HUDEP-2 (cell line): ENCODE measurements around the gene SLIT3.
"Not testable (repeated sequence)": the region's sequence is repeated elsewhere in the genome, so short reads cannot be mapped to it uniquely, and the experiment has no call there.

Source experiments
- DNase-seq, 76 experiments: peaks; one replicate each; lab custom pipeline; 2025; ENCODE audit not compliant: unreplicated experiment in 76 of 76; lab: John Stamatoyannopoulos, UW

The SLIT3 gene

GRCh38 chr5:169223595-169223953, 77.4 kb downstream of the SLIT3 start:
- DNase-seq = no peak

GRCh38 chr5:169222934-169223594, 77.9 kb downstream of the SLIT3 start:
- no peak for DNase-seq

- DNase-seq = no peak
These were observed 79.4 kb downstream of the SLIT3 start for GRCh38 chr5:169221519-169221918.

- DNase-seq = no peak
These were observed 81.0 kb downstream of the SLIT3 start for GRCh38 chr5:169219961-169220360.

- no peak for DNase-seq
These were observed 81.6 kb downstream of the SLIT3 start for GRCh38 chr5:169219351-169219750.

- no peak for DNase-seq
These were observed 82.1 kb downstream of the SLIT3 start for GRCh38 chr5:169218861-169219260.

- DNase-seq = peak in 1 of 76 experiments; percentile 7
These were observed 82.8 kb downstream of the SLIT3 start for GRCh38 chr5:169218176-169218575.

GRCh38 chr5:169216866-169217265, 84.1 kb downstream of the SLIT3 start:
- DNase-seq = no peak

- DNase-seq = no peak
These were observed 87.5 kb downstream of the SLIT3 start for GRCh38 chr5:169213479-169213878.

GRCh38 chr5:169211761-169212160, 89.2 kb downstream of the SLIT3 start:
- DNase-seq = not testable (repeated sequence)

GRCh38 chr5:169204788-169205400, 96.0 kb downstream of the SLIT3 start:
- no peak for DNase-seq

- no peak for DNase-seq
These were observed 98.0 kb downstream of the SLIT3 start for GRCh38 chr5:169202969-169203368.

- DNase-seq = no peak
These were observed 99.3 kb downstream of the SLIT3 start for GRCh38 chr5:169201597-169201996.

GRCh38 chr5:169200125-169200778, 100.7 kb downstream of the SLIT3 start:
- no peak for DNase-seq

- DNase-seq = peak in 1 of 76 experiments; percentile 2
These were observed 103.6 kb downstream of the SLIT3 start for GRCh38 chr5:169197343-169197742.

- DNase-seq = no peak
These were observed 104.9 kb downstream of the SLIT3 start for GRCh38 chr5:169196059-169196458.

GRCh38 chr5:169195601-169196000, 105.3 kb downstream of the SLIT3 start:
- DNase-seq = no peak

GRCh38 chr5:169192536-169192935, 108.4 kb downstream of the SLIT3 start:
- no peak for DNase-seq

- DNase-seq = no peak
These were observed 110.1 kb downstream of the SLIT3 start for GRCh38 chr5:169190849-169191248.

GRCh38 chr5:169185626-169186025, 115.3 kb downstream of the SLIT3 start:
- no peak for DNase-seq

- DNase-seq = no peak
These were observed 117.4 kb downstream of the SLIT3 start for GRCh38 chr5:169183576-169183975.

- no peak for DNase-seq
These were observed 118.1 kb downstream of the SLIT3 start for GRCh38 chr5:169182797-169183196.
